Pulmonary artery endothelial cell (primary cell): ENCODE results near the gene PGRMC1. TPM values are rescaled to one million over a fixed set of nuclear protein-coding genes. Genes with fewer than 3 reads are reported as not detected.
"Not testable (repeated sequence)": the region's sequence is repeated elsewhere in the genome, so short reads cannot be mapped to it uniquely, and the experiment has no call there.

ENCODE experiments used
- DNase-seq: peaks from one replicate; pipeline ENCODE4 v3.0.0-alpha.2; 2011; ENCODE audit warnings: low read depth, low spot score
- total RNA-seq: library from RNA; depleted of rRNA; stranded (reverse); fragments of >200 nt; gene quantifications from 2 replicates; pipeline ENCODE4 v1.2.3, GENCODE V29; 2014

Gene PGRMC1
- 91.3 and 127 TPM in 2 replicates for total RNA-seq

DNA sequence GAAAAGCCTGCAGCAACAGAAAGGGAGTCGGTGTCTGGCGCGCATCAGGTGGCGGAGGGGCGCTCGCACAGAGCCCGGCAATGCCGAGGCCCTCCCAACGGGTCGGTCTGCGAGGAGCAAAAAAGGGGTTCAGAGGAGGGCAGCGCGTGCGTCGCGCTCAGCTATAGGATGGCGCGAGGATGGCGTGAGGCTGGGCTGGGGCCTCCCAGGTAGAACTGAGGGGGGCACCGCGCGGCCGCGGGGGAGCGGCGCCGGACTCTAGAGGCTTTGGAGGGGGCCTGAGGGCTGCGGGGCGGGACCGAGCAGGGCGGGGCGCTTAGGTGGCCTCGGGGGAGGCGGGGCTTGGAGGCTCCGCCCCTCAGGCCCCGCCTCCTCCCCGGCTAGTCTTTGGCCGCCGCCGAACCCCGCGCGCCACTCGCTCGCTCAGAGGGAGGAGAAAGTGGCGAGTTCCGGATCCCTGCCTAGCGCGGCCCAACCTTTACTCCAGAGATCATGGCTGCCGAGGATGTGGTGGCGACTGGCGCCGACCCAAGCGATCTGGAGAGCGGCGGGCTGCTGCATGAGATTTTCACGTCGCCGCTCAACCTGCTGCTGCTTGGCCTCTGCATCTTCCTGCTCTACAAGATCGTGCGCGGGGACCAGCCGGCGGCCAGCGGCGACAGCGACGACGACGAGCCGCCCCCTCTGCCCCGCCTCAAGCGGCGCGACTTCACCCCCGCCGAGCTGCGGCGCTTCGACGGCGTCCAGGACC is at the start of gene PGRMC1:
Gene PGRMC1, plus strand, starts transcription at position 414 of the 751 bp plus-strand sequence. Its CDS starts 79 bp downstream, at position 493.
- peak; percentile 22 for DNase-seq

DNA sequence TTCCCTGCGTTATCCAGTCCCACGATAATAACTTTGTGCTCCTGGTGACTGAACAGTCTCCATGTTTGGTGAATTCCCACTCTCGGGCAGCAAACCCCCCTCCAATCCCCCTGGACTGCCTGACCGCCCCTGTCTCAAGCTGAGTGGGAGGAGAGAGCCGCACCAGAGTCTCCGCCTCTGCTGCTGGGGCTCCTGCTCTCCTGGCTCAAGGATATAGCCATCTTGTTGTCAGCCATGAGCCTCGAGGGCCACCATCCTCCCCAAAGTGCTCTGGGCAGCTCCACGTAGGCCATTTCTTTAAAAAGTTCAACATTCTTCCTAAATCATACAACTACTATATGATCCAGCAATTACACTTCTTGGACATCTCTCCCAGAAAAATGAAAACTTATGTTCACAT is 49.3 kb upstream of the PGRMC1 start:
- DNase-seq: no peak

DNA sequence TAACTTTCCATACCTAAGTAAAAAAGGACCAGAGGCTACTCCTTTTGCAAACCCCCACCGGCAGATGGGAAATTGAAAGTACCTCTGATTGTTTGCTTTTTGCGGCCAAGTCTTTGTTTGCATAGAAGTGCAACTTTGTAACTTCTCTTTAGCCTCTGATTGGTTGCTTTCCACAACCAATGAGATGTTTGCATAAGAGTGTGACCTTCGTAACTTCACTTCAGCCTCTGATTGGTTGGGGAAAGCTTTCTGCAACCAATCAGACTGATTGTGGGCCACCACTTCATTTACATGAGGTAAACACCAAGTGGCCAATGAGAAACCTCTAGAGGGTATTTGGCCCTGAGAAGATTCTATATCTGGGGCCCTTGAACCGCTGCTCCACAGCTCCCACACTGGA is 48.8 kb upstream of the PGRMC1 start:
- no peak for DNase-seq

DNA sequence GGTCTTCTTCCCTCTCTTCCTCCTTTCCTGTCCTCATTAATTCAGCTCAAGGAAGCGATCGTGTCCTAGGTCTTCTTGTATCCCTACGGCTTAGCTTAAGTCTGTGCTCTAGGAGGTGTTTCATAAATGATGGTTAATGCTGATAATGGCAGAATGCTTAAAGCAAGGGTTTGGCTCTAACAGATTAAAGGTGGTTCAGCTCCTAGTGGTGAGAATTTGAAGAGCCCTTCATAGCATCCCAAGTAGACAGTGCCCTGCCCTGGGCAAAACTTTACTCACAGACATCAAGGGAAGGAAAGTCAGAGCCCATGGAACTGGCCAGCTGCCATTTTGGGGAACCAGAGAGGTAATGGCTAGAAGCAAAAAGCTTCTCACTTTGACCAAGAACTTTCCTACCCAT is 47.0 kb upstream of the PGRMC1 start:
- DNase-seq: no peak

DNA sequence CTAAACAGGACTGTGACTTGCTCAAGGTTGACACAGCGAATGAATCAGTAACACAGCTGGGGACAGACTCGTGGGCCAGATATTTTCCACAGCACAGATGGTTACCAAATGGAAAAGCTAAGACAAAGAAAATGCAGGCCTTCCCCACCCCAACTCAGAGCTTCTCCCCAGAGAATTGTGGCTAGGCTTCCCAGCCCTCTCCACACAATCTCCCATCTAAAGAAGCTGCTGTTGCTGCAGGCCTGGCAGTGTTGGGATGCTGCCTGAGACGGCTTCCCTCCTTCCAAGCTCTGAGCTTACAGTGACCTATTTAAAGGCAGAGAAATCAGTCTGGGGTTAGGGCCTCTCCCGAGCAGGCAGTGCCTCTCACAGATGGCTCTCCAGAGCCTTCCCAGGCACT is 46.5 kb upstream of the PGRMC1 start:
- no peak for DNase-seq

DNA sequence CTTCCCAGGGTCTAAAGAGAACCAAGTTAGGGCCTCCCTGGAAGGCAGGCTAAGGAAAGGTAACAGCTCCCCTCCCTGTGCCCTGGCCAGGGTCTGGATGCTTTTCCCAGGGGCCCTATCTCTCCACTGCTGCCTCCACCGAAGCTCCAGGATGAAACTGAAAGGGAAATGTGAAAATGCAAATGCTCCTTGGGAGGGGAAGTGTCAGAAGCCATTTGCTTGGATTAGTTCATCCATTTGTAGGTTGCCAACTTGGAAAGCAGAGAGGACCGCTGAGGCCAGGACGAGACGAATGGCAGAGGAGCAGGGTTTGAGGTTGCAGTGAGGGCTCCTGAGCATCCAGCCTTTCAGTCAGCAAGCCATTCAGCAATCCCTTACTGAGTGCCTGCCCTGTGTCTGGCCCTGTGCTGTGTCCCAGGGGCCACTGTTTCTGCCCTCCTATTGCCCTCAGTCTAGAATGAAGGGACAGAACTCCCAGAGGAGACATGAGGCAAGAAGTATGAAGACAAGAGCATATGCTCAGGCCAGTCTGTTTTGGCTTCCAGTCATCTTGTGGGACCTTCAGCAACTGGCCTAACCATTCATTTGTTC is 45.9 kb upstream of the PGRMC1 start:
- DNase-seq: no peak

DNA sequence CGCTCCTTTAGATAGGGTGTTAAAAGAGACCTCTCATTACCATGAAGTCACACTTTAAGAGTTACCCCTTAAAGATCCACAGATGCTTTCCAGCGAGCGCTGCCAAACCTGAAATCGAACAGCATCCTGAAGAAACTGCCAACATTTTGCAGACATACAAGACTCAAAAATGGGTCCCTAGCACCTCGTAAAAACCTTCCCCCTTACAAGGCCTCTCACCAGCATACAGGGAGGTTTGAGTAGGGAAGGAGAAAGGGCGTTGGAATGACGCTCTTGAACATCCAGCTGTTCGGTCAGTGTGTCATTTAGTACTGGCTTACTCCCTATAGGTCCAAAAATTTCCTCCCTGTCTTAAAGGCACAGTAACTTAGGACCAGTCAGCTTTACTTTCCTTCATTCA is 45.3 kb upstream of the PGRMC1 start:
- no peak for DNase-seq

DNA sequence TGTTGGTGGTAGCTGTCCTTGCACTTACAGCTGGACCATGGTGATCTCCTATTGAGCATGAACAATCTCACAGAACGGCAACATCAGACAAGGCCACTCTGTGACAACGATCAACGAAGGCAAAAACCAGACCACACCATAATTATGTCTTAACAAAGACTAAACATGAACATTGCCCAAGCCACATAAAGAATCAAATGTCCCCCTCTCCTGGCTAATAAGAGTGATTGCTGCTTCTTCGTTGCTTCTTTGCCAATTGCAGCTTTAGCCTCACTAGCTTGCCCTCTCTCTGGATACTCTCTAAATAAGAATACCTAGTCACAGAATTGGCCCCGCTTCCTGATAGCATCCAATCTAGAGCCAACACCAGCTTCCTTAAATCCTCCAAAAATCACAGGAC is 41.5 kb upstream of the PGRMC1 start:
- DNase-seq: no peak

DNA sequence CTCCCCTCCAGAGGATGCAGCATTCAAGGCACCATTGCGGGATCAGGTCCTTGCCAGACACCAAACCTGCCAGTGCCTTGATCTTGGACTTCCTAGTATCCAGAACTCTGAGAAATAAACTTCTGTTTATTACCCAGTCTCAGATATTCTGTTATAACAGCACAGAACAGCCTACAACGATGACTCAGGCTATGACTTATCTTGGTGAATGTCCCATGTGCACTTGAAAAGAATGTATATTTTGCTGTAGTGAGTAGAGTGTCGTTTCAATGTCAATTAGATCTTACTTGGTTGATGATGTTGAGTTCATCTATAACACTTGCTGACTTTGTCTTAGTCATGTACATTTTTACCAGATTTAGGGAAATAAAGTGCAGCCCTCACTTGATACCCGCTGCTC is 34.5 kb upstream of the PGRMC1 start:
- DNase-seq: no peak

DNA sequence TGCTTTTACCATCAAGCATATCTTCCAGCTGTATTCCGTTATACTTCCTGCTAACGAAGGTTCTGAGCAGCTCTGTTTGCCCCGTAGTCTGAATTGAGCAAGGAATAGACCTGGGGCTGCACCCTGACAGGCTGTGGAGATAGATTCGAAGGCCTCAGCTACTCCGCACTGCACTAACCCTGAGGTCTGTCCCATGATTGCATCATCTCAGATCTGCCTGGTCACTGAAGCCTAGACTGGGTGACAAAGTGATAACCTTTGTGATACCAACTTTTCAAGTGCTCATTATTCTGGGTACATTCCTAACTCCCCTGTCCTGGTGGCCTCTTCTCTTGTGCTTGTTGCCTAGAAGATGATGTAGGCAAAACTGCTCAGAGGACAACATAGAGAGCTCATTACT is 29.9 kb upstream of the PGRMC1 start:
- no peak for DNase-seq

DNA sequence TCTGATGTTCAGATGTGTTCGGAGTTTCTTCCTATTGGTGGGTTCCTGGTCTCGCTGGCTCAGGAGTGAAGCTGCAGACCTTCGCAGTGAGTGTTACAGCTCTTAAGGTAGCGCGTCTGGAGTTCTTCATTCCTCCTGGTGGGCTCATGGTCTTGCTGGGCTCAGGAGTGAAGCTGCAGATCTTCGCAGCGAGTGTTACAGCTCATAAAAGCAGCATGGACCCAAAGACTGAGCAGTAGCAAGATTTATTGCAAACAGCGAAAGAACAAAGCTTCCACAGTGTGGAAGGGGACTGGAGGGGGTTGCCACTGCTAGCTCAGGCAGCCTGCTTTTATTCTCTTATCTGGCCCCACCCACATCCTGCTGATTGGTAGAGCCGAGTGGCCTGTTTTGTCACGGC is 28.6 kb upstream of the PGRMC1 start:
- not testable (repeated sequence) for DNase-seq

DNA sequence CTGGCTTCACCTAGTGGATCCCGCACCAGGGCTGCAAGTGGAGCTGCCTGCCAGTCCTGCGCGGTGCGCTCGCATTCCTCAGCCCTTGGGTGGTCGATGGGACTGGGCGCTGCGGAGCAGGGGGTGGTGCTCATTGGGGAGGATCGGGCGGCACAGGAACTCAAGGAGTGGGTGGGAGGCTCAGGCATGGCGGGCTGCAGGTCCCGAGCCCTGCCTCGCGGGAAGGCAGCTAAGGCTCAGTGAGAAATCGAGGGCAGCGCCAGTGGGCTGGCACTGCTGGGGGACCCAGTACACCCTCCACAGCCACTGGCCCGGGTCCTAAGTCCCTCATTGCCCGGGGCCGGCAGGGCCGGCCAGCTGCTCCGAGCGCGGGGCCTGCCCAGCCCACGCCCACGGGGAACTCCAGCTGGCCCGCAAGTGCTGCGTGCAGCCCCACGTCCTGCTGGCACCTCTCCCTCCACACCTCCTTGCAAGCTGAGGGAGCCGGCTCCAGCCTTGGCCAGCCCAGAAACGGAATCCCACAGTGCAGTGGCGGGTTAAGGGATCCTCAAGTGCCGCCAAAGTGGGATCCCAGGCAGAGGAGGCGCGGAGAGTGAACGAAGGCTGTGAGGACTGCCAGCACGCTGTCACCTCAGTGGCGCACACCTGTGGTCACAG is 27.6 kb upstream of the PGRMC1 start:
- DNase-seq: no peak

DNA sequence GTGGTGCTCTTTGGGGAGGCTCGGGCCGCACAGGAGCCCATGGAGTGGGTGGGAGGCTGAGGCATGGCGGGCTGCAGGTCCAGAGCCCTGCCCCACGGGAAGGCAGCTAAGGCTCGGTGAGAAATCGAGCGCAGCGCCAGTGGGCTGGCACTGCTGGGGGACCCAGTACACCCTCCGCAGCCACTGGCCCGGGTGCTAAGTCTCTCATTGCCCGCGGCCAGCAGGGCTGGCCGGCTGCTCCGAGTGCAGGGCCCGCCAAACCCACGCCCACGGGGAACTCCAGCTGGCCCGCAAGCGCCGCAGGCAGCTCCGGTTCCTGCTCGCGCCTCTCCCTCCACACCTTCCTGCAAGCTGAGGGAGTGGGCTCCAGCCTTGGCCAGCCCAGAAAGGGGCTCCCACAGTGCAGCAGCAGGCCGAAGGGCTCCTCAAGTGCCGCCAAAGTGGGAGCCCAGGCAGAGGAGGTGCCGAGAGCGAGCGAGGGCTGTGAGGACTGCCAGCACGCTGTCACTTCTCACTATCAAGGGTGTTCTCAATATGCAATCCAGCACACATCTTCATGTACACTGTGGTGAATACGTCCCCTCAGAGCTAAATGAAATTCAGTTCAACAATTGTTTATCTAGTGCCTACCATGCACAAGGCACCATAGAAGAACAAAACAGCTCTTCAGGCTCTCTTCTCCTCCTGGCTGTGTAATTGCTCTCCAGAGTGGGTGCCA is 25.0 kb upstream of the PGRMC1 start:
- DNase-seq: not testable (repeated sequence)

DNA sequence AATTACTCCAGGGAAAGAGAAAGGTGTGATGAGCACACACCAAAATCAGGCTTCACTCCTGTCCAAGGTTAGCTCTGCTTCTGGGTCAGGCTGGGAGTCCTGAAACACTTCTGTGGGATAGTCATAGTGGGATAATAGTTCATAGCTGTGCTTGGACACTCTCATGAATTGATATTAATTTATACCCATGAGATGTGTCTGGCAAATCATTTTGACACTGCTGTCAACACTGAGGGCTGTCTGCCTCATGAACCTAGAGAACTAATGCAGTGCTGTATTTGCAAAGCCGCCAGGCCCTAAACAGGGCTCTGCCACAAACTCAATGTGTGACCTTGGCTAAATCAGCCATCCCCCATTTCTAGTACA is 24.5 kb upstream of the PGRMC1 start:
- DNase-seq: no peak

DNA sequence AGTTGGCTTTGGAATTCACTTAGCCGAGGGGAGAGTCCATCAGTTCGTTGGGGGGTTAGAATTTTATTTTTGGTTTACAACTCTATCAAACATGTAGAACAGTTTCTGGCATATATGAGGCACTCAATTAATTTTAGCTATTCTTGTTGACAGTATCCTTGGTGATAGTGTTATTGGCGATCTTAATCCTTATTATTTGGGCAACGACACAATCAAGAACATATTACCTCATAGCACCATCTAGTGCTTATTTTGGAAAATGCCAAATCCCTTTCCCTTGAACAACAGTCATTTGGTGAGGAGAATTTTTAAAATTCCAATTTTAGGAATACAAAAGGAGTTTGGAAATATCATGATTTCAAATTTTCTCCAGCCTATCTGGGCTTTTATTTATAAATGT is 17.9 kb upstream of the PGRMC1 start:
- DNase-seq: no peak

DNA sequence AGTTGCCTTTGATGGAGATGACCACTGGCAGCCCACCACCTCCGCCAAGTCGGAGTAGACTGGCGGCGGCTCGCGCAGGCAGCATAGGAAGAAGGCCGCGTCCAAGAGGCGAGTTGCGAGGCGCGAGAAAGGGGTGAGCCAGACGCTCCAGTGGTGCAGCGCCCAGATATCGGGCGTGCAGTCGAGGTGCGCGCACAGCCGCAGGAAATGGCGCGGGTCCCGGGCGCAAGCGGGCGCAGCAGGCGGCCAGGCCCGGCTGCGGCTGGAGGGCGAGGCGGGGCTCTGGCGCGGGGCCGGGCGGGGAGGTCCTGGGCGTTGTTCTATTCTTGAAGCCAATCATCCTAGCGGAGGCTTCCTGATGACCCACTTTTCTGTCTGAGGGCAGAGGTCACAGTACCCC is 13.2 kb upstream of the PGRMC1 start:
- no peak for DNase-seq

DNA sequence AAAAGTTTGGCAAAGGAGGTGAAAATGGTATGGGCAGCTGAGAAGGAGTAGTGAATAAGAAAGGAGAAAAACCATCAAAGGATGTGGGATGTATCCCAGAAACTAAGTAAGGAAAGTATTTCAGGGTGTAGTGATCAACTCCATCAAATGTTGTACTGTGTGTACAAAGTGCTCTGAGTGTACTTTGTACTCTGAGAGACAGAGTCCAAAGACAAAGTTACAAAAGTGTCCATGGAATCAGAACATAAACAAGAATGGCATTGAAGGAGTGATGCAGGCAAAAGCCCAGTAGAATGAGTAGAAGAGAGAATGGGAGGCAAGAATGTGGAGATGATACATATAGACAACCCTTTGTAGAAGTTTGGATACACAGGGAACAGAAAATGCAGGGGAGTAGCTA is 12.3 kb upstream of the PGRMC1 start:
- no peak for DNase-seq

DNA sequence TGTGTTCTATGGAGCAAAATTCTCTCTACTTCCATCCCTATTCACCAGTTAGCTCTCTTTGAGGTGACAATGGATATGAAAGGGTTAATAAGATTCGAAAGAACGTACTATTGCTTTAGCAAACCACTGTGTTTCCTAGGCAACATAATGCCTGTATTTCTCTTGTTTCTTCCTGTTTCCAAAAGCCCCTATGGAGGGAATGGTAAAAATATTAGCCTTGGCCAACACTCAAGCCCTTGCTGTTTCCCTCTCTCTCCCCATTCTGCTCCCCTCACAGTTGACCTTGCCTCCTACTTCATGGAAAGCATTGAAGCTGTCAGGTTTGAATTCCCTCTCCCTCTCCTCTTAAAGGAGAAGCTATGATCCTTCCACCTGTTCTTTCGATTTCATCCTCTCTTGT is 9.6 kb upstream of the PGRMC1 start:
- DNase-seq: no peak

DNA sequence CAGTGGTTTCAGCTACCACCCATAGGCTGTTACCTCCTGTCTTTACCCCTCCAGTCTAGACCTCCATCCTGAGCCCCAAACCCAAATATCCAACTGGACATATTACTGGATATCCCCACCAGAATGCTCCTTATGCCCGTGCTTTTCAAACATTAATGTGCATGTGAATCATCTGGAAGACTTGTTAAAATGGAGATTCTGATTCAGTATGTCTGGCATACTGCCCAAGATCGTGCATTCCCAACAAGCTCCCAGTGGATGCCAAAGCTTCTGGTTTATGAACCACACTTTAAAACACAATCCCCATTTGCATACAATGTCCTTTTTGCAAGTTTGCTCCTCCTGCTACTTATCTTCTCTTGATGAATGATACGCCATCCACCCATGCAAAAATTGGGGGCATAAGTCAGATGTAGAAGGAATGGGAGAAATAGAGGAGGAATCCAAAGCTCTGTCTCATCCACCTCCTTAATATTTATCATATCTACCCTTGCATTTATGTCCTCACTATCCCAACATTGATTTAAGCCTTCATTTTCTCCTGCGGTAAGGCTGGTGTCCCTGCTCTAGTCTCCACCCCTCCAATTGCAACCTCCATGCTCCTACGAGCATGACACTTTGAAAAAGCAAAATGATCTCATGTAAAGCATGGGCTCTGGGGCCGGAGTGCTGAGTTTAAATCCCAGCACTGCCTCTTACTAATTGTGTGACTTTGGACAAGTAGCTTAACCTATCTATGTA is 7.4 kb upstream of the PGRMC1 start:
- DNase-seq: peak; percentile 26

DNA sequence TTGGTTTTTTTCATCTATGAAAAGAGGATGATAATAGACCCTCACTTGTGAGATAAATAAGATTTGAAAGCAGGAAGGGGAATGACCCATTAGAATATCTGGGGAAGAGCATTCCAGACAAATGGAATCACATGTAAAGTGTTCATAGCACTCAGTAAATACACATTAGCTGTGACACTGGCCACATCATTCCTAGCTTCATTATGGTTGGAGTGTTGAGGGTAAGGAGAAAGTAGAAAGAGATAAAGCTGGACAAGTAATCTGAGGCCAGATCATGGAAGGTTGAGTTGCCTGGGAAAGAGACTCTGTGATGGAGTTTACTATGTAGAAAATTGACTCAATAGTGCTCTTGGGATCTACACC is 6.9 kb upstream of the PGRMC1 start:
- DNase-seq: no peak

DNA sequence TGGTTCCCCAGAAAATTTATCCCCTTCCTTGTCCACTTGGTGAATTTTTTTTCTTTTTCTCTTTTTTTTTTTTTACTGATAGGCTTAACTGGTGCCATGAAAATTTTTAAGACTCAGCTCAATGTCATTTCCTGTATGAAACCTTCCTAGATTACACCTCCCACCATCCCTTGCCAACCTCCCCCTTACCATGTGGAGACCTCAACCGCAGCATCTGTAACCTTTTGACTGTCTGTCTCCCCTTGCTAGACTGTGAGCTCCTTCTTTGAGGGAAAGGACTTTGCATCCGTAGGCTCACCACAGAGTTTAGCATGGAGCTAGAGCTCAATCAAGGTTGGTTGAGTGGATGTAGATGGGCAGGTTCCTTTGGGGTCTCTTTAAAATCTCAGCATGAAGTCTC is 5.2 kb upstream of the PGRMC1 start:
- no peak for DNase-seq
